ENCODE measurements around the gene LONP1.
A peak's percentile ranks its signal among the peaks of the same experiment; 100 is the strongest.

Gene LONP1

GRCh38 chr19:5679289-5680083 is 40.5 kb downstream of the LONP1 start:
- H3K79me2 ChIP-seq (ENCODE audit: insufficient read depth, low read length), result peaks cover 7% of the 10 kb centered on the region
- H3K9ac ChIP-seq (ENCODE audit: low read length), result peak overlapping the region; percentile 96
- peak overlapping the region; percentile 51; the same call in 1 of the 2 replicates for H3K27ac ChIP-seq (ENCODE audit: low read depth, low read length)
- no peaks in the 10 kb centered on the region for H3K27me3 ChIP-seq (ENCODE audit: low read length)
- no peaks in the 10 kb centered on the region for H4K20me1 ChIP-seq (ENCODE audit: low read depth, low read length)
- no peaks in the 10 kb centered on the region for H3K9me2 ChIP-seq (replicated peaks; ENCODE audit: insufficient read depth, low read length)
- no peaks in the 10 kb centered on the region for H3K36me3 ChIP-seq (ENCODE audit: low read length)
- H3F3A ChIP-seq (ENCODE audit: insufficient read depth), result peaks cover 3% of the 10 kb centered on the region; the same call in 1 of the 2 replicates
- peak overlapping the region; percentile 100 for H3K4me3 ChIP-seq (ENCODE audit: insufficient read depth, low read length, poor library complexity, severe bottlenecking)
- peak overlapping the region; percentile 72 for H3K4me2 ChIP-seq (ENCODE audit: low read depth, low read length, poor library complexity, severe bottlenecking)
- H3K9me3 ChIP-seq (ENCODE audit: insufficient read depth, low read length), result no peaks in the 10 kb centered on the region
- TF ChIP-seq CTCF (IDR thresholded peaks at IDR 0.05; ENCODE audit: insufficient read depth, low read length, poor library complexity, severe bottlenecking) (no peak), EZH2phosphoT487 (conservative IDR thresholded peaks at IDR 0.05; ENCODE audit: low read length) (no peak)
- peak overlapping the region; percentile 67 for H2AFZ ChIP-seq (ENCODE audit: low read depth, low read length, severe bottlenecking)

- Histone ChIP-seq H3K9me3 (ENCODE audit: insufficient read depth, low read length) (no peaks in the 10 kb centered on the region), H3F3A (ENCODE audit: insufficient read depth) (peaks cover 3% of the 10 kb centered on the region; the same call in 1 of the 2 replicates), H3K27me3 (ENCODE audit: low read length) (no peaks in the 10 kb centered on the region), H3K9ac (ENCODE audit: low read length) (no peak overlapping the region), H3K36me3 (ENCODE audit: low read length) (no peaks in the 10 kb centered on the region), H3K27ac (ENCODE audit: low read depth, low read length) (no peak overlapping the region), H2AFZ (ENCODE audit: low read depth, low read length, severe bottlenecking) (no peak overlapping the region), H3K9me2 (replicated peaks; ENCODE audit: insufficient read depth, low read length) (no peaks in the 10 kb centered on the region), H3K4me3 (ENCODE audit: insufficient read depth, low read length, poor library complexity, severe bottlenecking) (no peak overlapping the region), H4K20me1 (ENCODE audit: low read depth, low read length) (no peaks in the 10 kb centered on the region), H3K79me2 (ENCODE audit: insufficient read depth, low read length) (peaks cover 7% of the 10 kb centered on the region), H3K4me2 (ENCODE audit: low read depth, low read length, poor library complexity, severe bottlenecking) (no peak overlapping the region)
- TF ChIP-seq CTCF (IDR thresholded peaks at IDR 0.05; ENCODE audit: insufficient read depth, low read length, poor library complexity, severe bottlenecking), result no peak
- no peak for TF ChIP-seq EZH2phosphoT487 (conservative IDR thresholded peaks at IDR 0.05; ENCODE audit: low read length)
Measured at GRCh38 chr19:5678071-5678718, 41.8 kb downstream of the LONP1 start.

- H3K4me2 ChIP-seq (ENCODE audit: low read depth, low read length, poor library complexity, severe bottlenecking), result no peak overlapping the region
- H4K20me1 ChIP-seq (ENCODE audit: low read depth, low read length), result no peaks in the 10 kb centered on the region
- H3K9me3 ChIP-seq (ENCODE audit: insufficient read depth, low read length), result no peaks in the 10 kb centered on the region
- no peak overlapping the region for H3K9ac ChIP-seq (ENCODE audit: low read length)
- no peaks in the 10 kb centered on the region for H3K36me3 ChIP-seq (ENCODE audit: low read length)
- no peak overlapping the region for H3K4me3 ChIP-seq (ENCODE audit: insufficient read depth, low read length, poor library complexity, severe bottlenecking)
- no peaks in the 10 kb centered on the region for H3K9me2 ChIP-seq (replicated peaks; ENCODE audit: insufficient read depth, low read length)
- H2AFZ ChIP-seq (ENCODE audit: low read depth, low read length, severe bottlenecking), result no peak overlapping the region
- peaks cover 3% of the 10 kb centered on the region; the same call in 1 of the 2 replicates for H3F3A ChIP-seq (ENCODE audit: insufficient read depth)
- TF ChIP-seq CTCF (IDR thresholded peaks at IDR 0.05; ENCODE audit: insufficient read depth, low read length, poor library complexity, severe bottlenecking), result no peak
- no peak for TF ChIP-seq EZH2phosphoT487 (conservative IDR thresholded peaks at IDR 0.05; ENCODE audit: low read length)
- H3K79me2 ChIP-seq (ENCODE audit: insufficient read depth, low read length), result peaks cover 7% of the 10 kb centered on the region
- no peak overlapping the region for H3K27ac ChIP-seq (ENCODE audit: low read depth, low read length)
- H3K27me3 ChIP-seq (ENCODE audit: low read length), result no peaks in the 10 kb centered on the region
Measured at GRCh38 chr19:5677580-5677979, 42.4 kb downstream of the LONP1 start.

All from SU-DHL-6 (cell line).